ENCODE results near the gene CHCHD3. TPM values are rescaled to one million over a fixed set of nuclear protein-coding genes. Genes with fewer than 3 reads are reported as not detected.

The CHCHD3 gene
- total RNA-seq, 2 experiments from 2014 or later, result 21.6 to 21.7 TPM

GRCh38 chr7:132943645-132944044, 138.2 kb downstream of the CHCHD3 start:
- no peak for TF ChIP-seq CTCF (IDR thresholded peaks at IDR 0.05)
- no peak overlapping the region for H3K27ac Mint-ChIP-seq
- Histone ChIP-seq H3K4me1 (ENCODE audit: insufficient read depth, low read length) (no peaks in the 10 kb centered on the region), H3K27ac (ENCODE audit: low read depth in 1 of 2, low read length in 2 of 2) (no peak overlapping the region), H3K27me3 (ENCODE audit: control insufficient read depth in 1 of 2, insufficient read depth in 2 of 2, low read length in 2 of 2) (no peaks in the 10 kb centered on the region), H3K4me3 (ENCODE audit: low read length) (no peak overlapping the region), H3K36me3 (ENCODE audit: insufficient read depth, low read length) (no peaks in the 10 kb centered on the region), H3K9me3 (ENCODE audit: control insufficient read depth in 1 of 2, insufficient read depth in 1 of 2, low read length in 2 of 2) (no peaks in the 10 kb centered on the region)
- H3K4me3 Mint-ChIP-seq, result no peak overlapping the region
- CTCF ChIA-PET, result no interaction called here
- H3K9me3 Mint-ChIP-seq, result no peaks in the 10 kb centered on the region
- H3K4me1 Mint-ChIP-seq (ENCODE audit: low read depth), result no peaks in the 10 kb centered on the region
- H3K36me3 Mint-ChIP-seq (ENCODE audit: low read depth), result peaks cover 29% of the 10 kb centered on the region
- intact Hi-C loops (cut with DNase I, micrococcal nuclease), result no loop called here
- no peak for DNase-seq
- H3K27me3 Mint-ChIP-seq, result no peaks in the 10 kb centered on the region
- no peak for ATAC-seq (ENCODE audit: poor library complexity)
- POLR2A ChIA-PET, result no interaction called here

- no peak overlapping the region for H3K27ac Mint-ChIP-seq
- no peak for ATAC-seq (ENCODE audit: poor library complexity)
Measured at GRCh38 chr7:132942701-132943100, 139.2 kb downstream of the CHCHD3 start.

GRCh38 chr7:132941905-132942304, 140.0 kb downstream of the CHCHD3 start:
- Histone ChIP-seq H3K36me3 (ENCODE audit: insufficient read depth, low read length) (no peaks in the 10 kb centered on the region), H3K4me1 (ENCODE audit: insufficient read depth, low read length) (no peaks in the 10 kb centered on the region), H3K4me3 (ENCODE audit: low read length) (no peak overlapping the region), H3K27me3 (ENCODE audit: control insufficient read depth in 1 of 2, insufficient read depth in 2 of 2, low read length in 2 of 2) (no peaks in the 10 kb centered on the region), H3K9me3 (ENCODE audit: control insufficient read depth in 1 of 2, insufficient read depth in 1 of 2, low read length in 2 of 2) (no peaks in the 10 kb centered on the region), H3K27ac (ENCODE audit: low read depth in 1 of 2, low read length in 2 of 2) (no peak overlapping the region)
- H3K4me3 Mint-ChIP-seq, result no peak overlapping the region
- H3K9me3 Mint-ChIP-seq, result no peaks in the 10 kb centered on the region
- ChIA-PET CTCF (no interaction called here), POLR2A (no interaction called here)
- no peak for TF ChIP-seq CTCF (IDR thresholded peaks at IDR 0.05)
- ATAC-seq (ENCODE audit: poor library complexity) (no peak), DNase-seq (no peak)
- H3K27ac Mint-ChIP-seq, result no peak overlapping the region
- H3K4me1 Mint-ChIP-seq (ENCODE audit: low read depth), result no peaks in the 10 kb centered on the region
- H3K36me3 Mint-ChIP-seq (ENCODE audit: low read depth), result peaks cover 37% of the 10 kb centered on the region
- H3K27me3 Mint-ChIP-seq, result no peaks in the 10 kb centered on the region
- intact Hi-C loops (cut with DNase I, micrococcal nuclease), result no loop called here

More at GRCh38 chr7:132942701-132943100, 139.2 kb downstream of the CHCHD3 start:
- no peaks in the 10 kb centered on the region for H3K27me3 Mint-ChIP-seq
- intact Hi-C loops (cut with DNase I, micrococcal nuclease), result no loop called here
- no peaks in the 10 kb centered on the region for H3K9me3 Mint-ChIP-seq
- H3K27me3 ChIP-seq (ENCODE audit: control insufficient read depth in 1 of 2, insufficient read depth in 2 of 2, low read length in 2 of 2), result no peaks in the 10 kb centered on the region
- no peak overlapping the region for H3K27ac ChIP-seq (ENCODE audit: low read depth in 1 of 2, low read length in 2 of 2)
- H3K4me3 Mint-ChIP-seq, result no peak overlapping the region
- no peak for TF ChIP-seq CTCF (IDR thresholded peaks at IDR 0.05)
- H3K4me1 Mint-ChIP-seq (ENCODE audit: low read depth), result no peaks in the 10 kb centered on the region
- DNase-seq, result no peak
- no peaks in the 10 kb centered on the region for H3K4me1 ChIP-seq (ENCODE audit: insufficient read depth, low read length)
- peaks cover 30% of the 10 kb centered on the region for H3K36me3 Mint-ChIP-seq (ENCODE audit: low read depth)
- no peaks in the 10 kb centered on the region for H3K9me3 ChIP-seq (ENCODE audit: control insufficient read depth in 1 of 2, insufficient read depth in 1 of 2, low read length in 2 of 2)
- POLR2A ChIA-PET, result no interaction called here
- CTCF ChIA-PET, result no interaction called here
- H3K4me3 ChIP-seq (ENCODE audit: low read length), result no peak overlapping the region
- no peaks in the 10 kb centered on the region for H3K36me3 ChIP-seq (ENCODE audit: insufficient read depth, low read length)
